ENCODE data around the gene SCAMP4.
A peak's percentile ranks its signal among the peaks of the same experiment; 100 is the strongest.

Gene SCAMP4

GRCh38 chr19:1943661-1944087 is 38.5 kb downstream of the SCAMP4 start:
- Histone ChIP-seq H3K79me2 (ENCODE audit: control insufficient read depth, insufficient read depth, low read length, poor library complexity) (peaks cover 56% of the 10 kb centered on the region), H3K27ac (ENCODE audit: low read depth, low read length) (no peak overlapping the region), H2BK120ac (ENCODE audit: insufficient read depth, low read length, poor library complexity) (no peak overlapping the region), H2BK5ac (ENCODE audit: low read depth, low read length, poor library complexity) (no peak overlapping the region), H3K4me1 (ENCODE audit: control insufficient read depth in 1 of 2, insufficient read depth in 2 of 2, low read length in 2 of 2) (peaks cover 12 to 20% of the 10 kb centered on the region in 2 experiments), H4K8ac (ENCODE audit: low read depth, low read length) (no peak overlapping the region), H3K14ac (ENCODE audit: low read length) (no peak overlapping the region), H3K23ac (ENCODE audit: low read length) (no peak overlapping the region), H4K12ac (ENCODE audit: low read depth, low read length) (no peak overlapping the region), H3K36me3 (ENCODE audit: control insufficient read depth in 1 of 2, insufficient read depth in 2 of 2, low read length in 2 of 2) (peaks cover 5 to 9% of the 10 kb centered on the region in 2 experiments), H3K9me3 (ENCODE audit: insufficient read depth, low read depth, low read length) (peaks cover 3% of the 10 kb centered on the region), H3K18ac (ENCODE audit: low read length) (no peak overlapping the region), H3K4me3 (ENCODE audit: low read depth, low read length) (no peak overlapping the region), H2BK12ac (ENCODE audit: low read length) (no peak overlapping the region), H2AK5ac (ENCODE audit: low read length) (no peak overlapping the region), H3K79me1 (ENCODE audit: low read length) (peaks cover 20% of the 10 kb centered on the region), H2AFZ (ENCODE audit: insufficient read depth, low read length, poor library complexity) (no peak overlapping the region), H4K91ac (ENCODE audit: low read depth, low read length) (no peak overlapping the region), H3K4me2 (ENCODE audit: low read length) (no peak overlapping the region), H3K9ac (ENCODE audit: low read length) (no peak overlapping the region), H3K4ac (ENCODE audit: low read depth, low read length) (peak overlapping the region; percentile 98), H3K27me3 (ENCODE audit: insufficient read depth, low read length) (no peaks in the 10 kb centered on the region)
- WGBS (ENCODE audit: extremely low coverage, insufficient coverage, insufficient read length): no CpG with 5 or more reads among the region's 22 CpGs
- DNase-seq: no peak

DNA sequence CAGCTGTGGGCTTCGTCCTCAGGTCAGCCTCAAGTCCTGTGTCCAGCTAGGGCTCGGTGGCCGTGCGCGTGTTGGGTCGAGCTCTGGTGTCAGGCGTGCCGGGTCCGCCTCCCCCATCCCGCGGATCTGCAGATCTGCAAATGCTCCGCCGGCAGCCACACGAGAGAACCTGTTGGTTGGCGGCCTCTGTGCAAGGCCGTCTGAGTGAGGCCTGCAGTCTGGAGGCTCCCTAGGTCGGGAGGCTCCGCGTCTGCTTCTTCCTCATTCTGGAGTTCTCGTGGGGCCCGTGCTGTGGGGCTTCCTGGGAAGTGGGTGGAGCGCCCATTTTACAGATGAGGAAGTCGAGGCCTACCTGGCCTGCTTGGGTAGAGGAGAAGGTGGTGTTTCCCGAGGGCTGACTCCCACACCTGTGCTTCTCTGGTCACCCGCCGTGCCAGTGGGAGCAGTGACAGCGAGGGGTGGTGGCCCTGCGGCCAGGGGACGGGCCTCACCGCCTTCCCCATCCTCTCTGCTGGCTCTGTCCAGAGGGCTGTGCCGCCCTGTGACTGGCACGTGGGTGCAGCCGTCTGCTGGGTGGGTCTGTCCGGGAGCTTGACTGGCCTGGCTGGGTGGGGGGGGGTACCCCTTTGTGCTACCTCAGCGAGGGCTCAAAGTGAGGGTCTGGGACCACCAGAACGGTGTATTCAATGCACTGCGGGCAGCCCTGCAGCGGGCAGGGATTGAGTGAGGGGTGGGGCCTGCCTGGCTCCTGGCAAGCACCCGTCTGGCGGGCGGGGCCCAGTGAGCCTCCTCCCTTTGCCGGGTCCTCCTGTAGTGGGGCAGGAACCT is 39.1 kb downstream of the SCAMP4 start:
- Histone ChIP-seq H3K14ac (ENCODE audit: low read length) (no peak overlapping the region), H3K4me1 (ENCODE audit: control insufficient read depth in 1 of 2, insufficient read depth in 2 of 2, low read length in 2 of 2) (peaks cover 12 to 20% of the 10 kb centered on the region in 2 experiments), H2BK120ac (ENCODE audit: insufficient read depth, low read length, poor library complexity) (no peak overlapping the region), H3K79me1 (ENCODE audit: low read length) (peaks cover 20% of the 10 kb centered on the region), H3K23ac (ENCODE audit: low read length) (no peak overlapping the region), H3K27ac (ENCODE audit: low read depth, low read length) (no peak overlapping the region), H2BK12ac (ENCODE audit: low read length) (no peak overlapping the region), H3K4ac (ENCODE audit: low read depth, low read length) (peak overlapping the region; percentile 98), H3K18ac (ENCODE audit: low read length) (no peak overlapping the region), H3K9ac (ENCODE audit: low read length) (no peak overlapping the region), H4K91ac (ENCODE audit: low read depth, low read length) (no peak overlapping the region), H3K36me3 (ENCODE audit: control insufficient read depth in 1 of 2, insufficient read depth in 2 of 2, low read length in 2 of 2) (peaks cover 8 to 10% of the 10 kb centered on the region in 2 experiments), H2AK5ac (ENCODE audit: low read length) (no peak overlapping the region), H3K79me2 (ENCODE audit: control insufficient read depth, insufficient read depth, low read length, poor library complexity) (peaks cover 57% of the 10 kb centered on the region), H3K27me3 (ENCODE audit: insufficient read depth, low read length) (no peaks in the 10 kb centered on the region), H2BK5ac (ENCODE audit: low read depth, low read length, poor library complexity) (no peak overlapping the region), H3K4me2 (ENCODE audit: low read length) (no peak overlapping the region), H3K4me3 (ENCODE audit: low read depth, low read length) (no peak overlapping the region), H3K9me3 (ENCODE audit: insufficient read depth, low read depth, low read length) (peaks cover 3% of the 10 kb centered on the region), H4K12ac (ENCODE audit: low read depth, low read length) (peak overlapping the region; percentile 35), H4K8ac (ENCODE audit: low read depth, low read length) (no peak overlapping the region), H2AFZ (ENCODE audit: insufficient read depth, low read length, poor library complexity) (no peak overlapping the region)
- no peak for DNase-seq
- no CpG with 5 or more reads among the region's 42 CpGs for WGBS (ENCODE audit: extremely low coverage, insufficient coverage, insufficient read length)

DNA sequence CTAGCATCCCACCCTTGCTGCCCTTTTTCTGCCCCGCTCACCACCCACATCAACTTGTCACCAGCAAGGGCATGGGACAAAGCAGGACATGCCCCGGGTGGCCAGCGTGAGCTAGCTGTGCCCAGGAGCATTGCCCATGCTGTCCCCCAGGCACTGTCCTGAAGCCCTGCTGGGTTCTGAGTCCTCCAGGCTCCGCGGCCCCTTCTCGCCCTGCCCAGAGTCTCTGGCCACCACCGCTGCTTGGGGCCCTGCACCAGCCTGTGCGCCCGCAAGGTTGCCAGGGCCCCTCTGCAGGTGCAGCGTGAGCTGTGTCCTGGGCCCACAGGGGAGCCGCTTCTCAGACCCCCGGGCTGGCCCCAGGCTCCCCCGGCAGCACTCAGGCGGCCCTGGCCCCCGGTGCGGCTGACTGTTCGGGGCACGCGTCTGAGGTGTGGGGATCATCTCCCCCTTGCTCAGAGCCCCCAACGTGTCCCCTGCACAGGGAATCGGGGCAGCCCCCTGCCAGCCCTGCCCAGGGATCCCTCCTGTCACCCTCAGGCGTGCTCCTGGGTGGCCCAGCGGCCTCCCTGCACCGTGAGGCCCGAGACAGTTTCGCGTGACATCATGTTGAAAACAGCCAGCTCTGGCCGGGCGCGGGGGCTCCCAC is 39.8 kb downstream of the SCAMP4 start:
- Histone ChIP-seq H3K23ac (ENCODE audit: low read length) (no peak overlapping the region), H3K36me3 (ENCODE audit: control insufficient read depth in 1 of 2, insufficient read depth in 2 of 2, low read length in 2 of 2) (peaks cover 13 to 16% of the 10 kb centered on the region in 2 experiments), H4K12ac (ENCODE audit: low read depth, low read length) (no peak overlapping the region), H4K8ac (ENCODE audit: low read depth, low read length) (no peak overlapping the region), H2AFZ (ENCODE audit: insufficient read depth, low read length, poor library complexity) (no peak overlapping the region), H2AK5ac (ENCODE audit: low read length) (no peak overlapping the region), H2BK12ac (ENCODE audit: low read length) (no peak overlapping the region), H3K79me2 (ENCODE audit: control insufficient read depth, insufficient read depth, low read length, poor library complexity) (peaks cover 62% of the 10 kb centered on the region), H3K4me3 (ENCODE audit: low read depth, low read length) (no peak overlapping the region), H3K27me3 (ENCODE audit: insufficient read depth, low read length) (no peaks in the 10 kb centered on the region), H3K9ac (ENCODE audit: low read length) (no peak overlapping the region), H3K18ac (ENCODE audit: low read length) (no peak overlapping the region), H2BK120ac (ENCODE audit: insufficient read depth, low read length, poor library complexity) (no peak overlapping the region), H3K4ac (ENCODE audit: low read depth, low read length) (peak overlapping the region; percentile 98), H3K4me1 (ENCODE audit: control insufficient read depth in 1 of 2, insufficient read depth in 2 of 2, low read length in 2 of 2) (peaks cover 9 to 15% of the 10 kb centered on the region in 2 experiments), H3K9me3 (ENCODE audit: insufficient read depth, low read depth, low read length) (peaks cover 3% of the 10 kb centered on the region), H3K79me1 (ENCODE audit: low read length) (peaks cover 17% of the 10 kb centered on the region), H4K91ac (ENCODE audit: low read depth, low read length) (no peak overlapping the region), H2BK5ac (ENCODE audit: low read depth, low read length, poor library complexity) (no peak overlapping the region), H3K27ac (ENCODE audit: low read depth, low read length) (no peak overlapping the region), H3K14ac (ENCODE audit: low read length) (no peak overlapping the region), H3K4me2 (ENCODE audit: low read length) (no peak overlapping the region)
- no CpG with 5 or more reads among the region's 30 CpGs for WGBS (ENCODE audit: extremely low coverage, insufficient coverage, insufficient read length)
- no peak for DNase-seq

GRCh38 chr19:1945899-1946298 is 40.7 kb downstream of the SCAMP4 start:
- H2BK12ac ChIP-seq (ENCODE audit: low read length): no peak overlapping the region
- peak; percentile 65 to 88 for DNase-seq
- no peak overlapping the region for H3K23ac ChIP-seq (ENCODE audit: low read length)
- H4K12ac ChIP-seq (ENCODE audit: low read depth, low read length): no peak overlapping the region
- H3K18ac ChIP-seq (ENCODE audit: low read length): no peak overlapping the region
- H3K14ac ChIP-seq (ENCODE audit: low read length): no peak overlapping the region
- peaks cover 3% of the 10 kb centered on the region for H3K9me3 ChIP-seq (ENCODE audit: insufficient read depth, low read depth, low read length)
- H2AK5ac ChIP-seq (ENCODE audit: low read length): no peak overlapping the region
- no peak overlapping the region for H4K91ac ChIP-seq (ENCODE audit: low read depth, low read length)
- no peak overlapping the region for H3K4me3 ChIP-seq (ENCODE audit: low read depth, low read length)
- H2BK5ac ChIP-seq (ENCODE audit: low read depth, low read length, poor library complexity): no peak overlapping the region
- no peak overlapping the region for H3K4me2 ChIP-seq (ENCODE audit: low read length)
- H3K27ac ChIP-seq (ENCODE audit: low read depth, low read length): no peak overlapping the region
- H4K8ac ChIP-seq (ENCODE audit: low read depth, low read length): no peak overlapping the region
- no peak overlapping the region for H2BK120ac ChIP-seq (ENCODE audit: insufficient read depth, low read length, poor library complexity)
- H2AFZ ChIP-seq (ENCODE audit: insufficient read depth, low read length, poor library complexity): no peak overlapping the region
- H3K4me1 ChIP-seq (ENCODE audit: control insufficient read depth in 1 of 2, insufficient read depth in 2 of 2, low read length in 2 of 2): peaks cover 6 to 11% of the 10 kb centered on the region in 2 experiments
- H3K36me3 ChIP-seq (ENCODE audit: control insufficient read depth in 1 of 2, insufficient read depth in 2 of 2, low read length in 2 of 2): peaks cover 13 to 18% of the 10 kb centered on the region in 2 experiments
- H3K9ac ChIP-seq (ENCODE audit: low read length): no peak overlapping the region
- no peaks in the 10 kb centered on the region for H3K27me3 ChIP-seq (ENCODE audit: insufficient read depth, low read length)
- H3K79me1 ChIP-seq (ENCODE audit: low read length): peaks cover 9% of the 10 kb centered on the region
- H3K4ac ChIP-seq (ENCODE audit: low read depth, low read length): peak overlapping the region; percentile 18
- WGBS (ENCODE audit: extremely low coverage, insufficient coverage, insufficient read length): no CpG with 5 or more reads among the region's 18 CpGs
- H3K79me2 ChIP-seq (ENCODE audit: control insufficient read depth, insufficient read depth, low read length, poor library complexity): peaks cover 59% of the 10 kb centered on the region

Data from trophoblast cell (in vitro differentiated cells and primary cell).